Measurements from ENCODE around the gene IDS.

Gene IDS

DNA sequence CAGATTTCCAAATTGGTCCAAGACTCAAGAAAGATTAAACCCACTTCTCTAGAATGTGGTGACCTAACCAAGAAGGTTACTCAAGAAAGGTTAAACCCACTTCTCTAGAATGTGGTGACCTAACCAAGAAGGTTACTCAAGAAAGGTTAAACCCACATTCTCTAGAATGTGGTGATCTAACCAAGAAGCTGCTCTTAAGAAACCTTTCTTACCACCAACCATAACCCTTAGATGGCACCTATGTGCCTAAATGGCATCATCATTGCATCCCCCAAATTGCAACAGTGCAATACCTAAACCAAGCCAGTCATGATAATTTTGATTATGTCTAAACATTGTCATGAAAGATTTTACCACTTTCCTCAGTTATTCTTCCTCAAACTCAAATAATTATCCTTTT, 49.2 kb downstream of the IDS start:
- no peak for TF ChIP-seq CTCF (IDR thresholded peaks at IDR 0.05; ENCODE audit: control extremely low read depth, extremely low read depth, low read depth, missing control alignments)
- ChIA-PET POLR2A (no interaction called here), CTCF (no interaction called here)
- DNase-seq (ENCODE audit: extremely low spot score), result no peak

DNA sequence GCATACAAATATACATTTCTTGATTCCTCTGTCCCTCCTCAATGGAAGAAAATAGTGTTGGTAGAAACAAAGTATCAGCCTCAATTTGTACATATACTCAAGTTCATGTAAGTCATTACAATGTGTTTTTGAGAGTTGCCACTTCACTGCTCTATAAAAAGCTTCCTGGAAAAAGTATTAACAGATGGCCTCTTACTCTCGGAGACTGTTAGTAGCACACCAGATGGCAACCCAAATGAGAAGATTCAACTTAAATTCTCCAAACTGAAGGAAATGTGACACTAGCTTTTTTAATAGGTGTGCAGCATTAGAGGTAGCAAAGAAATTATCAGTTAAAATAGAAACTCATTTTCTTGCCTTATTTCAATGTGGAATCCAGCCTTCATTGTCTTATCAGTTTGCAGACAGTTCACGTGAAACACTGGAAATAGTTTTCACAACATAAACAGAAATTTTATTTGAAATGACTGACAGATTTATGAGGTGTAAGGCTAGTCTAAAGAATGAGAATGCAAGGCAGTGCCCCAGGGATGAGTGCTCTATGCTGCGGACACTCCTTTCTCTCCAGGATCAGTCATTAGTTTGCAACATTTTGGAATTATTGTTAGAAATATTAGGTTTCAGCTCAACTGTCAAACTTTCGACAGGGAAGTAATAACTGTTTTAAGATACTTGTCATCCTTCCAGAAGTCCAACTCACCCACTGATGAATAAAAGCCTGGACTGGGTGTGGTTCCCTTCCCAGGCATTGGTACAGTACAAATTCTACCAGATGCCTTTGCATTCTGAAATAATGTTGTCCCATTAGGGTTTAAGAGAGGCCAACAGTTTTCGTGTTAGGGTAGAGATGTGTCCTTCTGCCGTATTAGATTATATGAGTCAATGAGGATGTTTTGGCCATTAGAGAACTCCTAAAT, 50.9 kb downstream of the IDS start:
- POLR2A ChIA-PET, result no interaction called here

DNA sequence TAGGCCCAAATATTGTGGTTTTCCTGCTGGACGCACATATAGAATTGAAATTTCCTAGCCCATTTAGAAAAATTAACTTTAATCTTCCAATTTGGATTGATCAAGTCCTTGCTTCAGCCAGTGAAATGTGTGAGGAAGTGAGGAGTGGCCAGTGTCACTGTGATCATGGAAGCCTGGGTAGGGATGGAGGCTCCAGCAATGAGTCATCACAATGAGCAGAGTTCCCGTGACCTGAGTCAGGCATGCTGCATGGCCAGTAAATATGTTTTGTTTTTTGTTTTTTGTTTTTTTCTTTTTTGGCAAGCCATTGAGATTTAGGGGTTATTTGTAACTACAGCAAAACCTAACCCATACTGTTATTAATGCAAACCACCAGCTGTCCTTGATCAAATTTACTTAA, 52.1 kb downstream of the IDS start:
- no peak for DNase-seq (ENCODE audit: extremely low spot score)
- no peak for TF ChIP-seq CTCF (IDR thresholded peaks at IDR 0.05; ENCODE audit: control extremely low read depth, extremely low read depth, low read depth, missing control alignments)
- ChIA-PET CTCF (no interaction called here), POLR2A (no interaction called here)

More for the DNA sequence above, 50.9 kb downstream of the IDS start:
- no peak for DNase-seq (ENCODE audit: extremely low spot score)
- no peak for TF ChIP-seq CTCF (IDR thresholded peaks at IDR 0.05; ENCODE audit: control extremely low read depth, extremely low read depth, low read depth, missing control alignments)
- CTCF ChIA-PET, result no interaction called here

GRCh38 chrX:149433451-149433850, 71.7 kb downstream of the IDS start:
- TF ChIP-seq CTCF (IDR thresholded peaks at IDR 0.05; ENCODE audit: control extremely low read depth, extremely low read depth, low read depth, missing control alignments), result no peak
- DNase-seq (ENCODE audit: extremely low spot score), result no peak
- ChIA-PET POLR2A (no interaction called here), CTCF (no interaction called here)

- DNase-seq (ENCODE audit: extremely low spot score), result no peak
- POLR2A ChIA-PET, result no interaction called here
- CTCF ChIA-PET, result no interaction called here
- no peak for TF ChIP-seq CTCF (IDR thresholded peaks at IDR 0.05; ENCODE audit: control extremely low read depth, extremely low read depth, low read depth, missing control alignments)
Observed at GRCh38 chrX:149433051-149433450, 72.1 kb downstream of the IDS start.

Measured in GM10248 (cell line).